A549 (cell line): ENCODE results near the gene UROC1. TPM values are rescaled to one million over a fixed set of nuclear protein-coding genes. Genes with fewer than 3 reads are reported as not detected.

ENCODE experiments used
- ATAC-seq, 2 experiments: fragments of 200-7000 bp in 1 of 2; fragments of >200 bp in 1 of 2; cut with Nextera tagmentation in 1 of 2; cut with Tn5 transposase in 1 of 2; 3 replicates each; pipeline versions ENCODE4 v1.8.0 to v1.9.1; 2018 to 2020; ENCODE audit warnings: mild to moderate bottlenecking in 1 of 2, moderate library complexity in 1 of 2
- CTCF ChIA-PET: fragments of 300-600 bp; sonication (Branson Sonifier 250); formaldehyde crosslinking; extraction: SDS; loops from one replicate; lab custom pipeline; 2021; ENCODE audit warnings: antibody characterized with exemption, inconsistent platforms; lab: Yijun Ruan, JAX
- POLR2A ChIA-PET: fragments of 350-600 bp; formaldehyde crosslinking; extraction: SDS; loops from one replicate; lab custom pipeline; 2021; ENCODE audit warnings: antibody characterized with exemption, inconsistent platforms; lab: Yijun Ruan, JAX
- DNase-seq, 2 experiments: peaks; one replicate each; pipeline versions ENCODE4 v3.0.0 to v3.0.0-alpha.2; 2011 to 2016; ENCODE audit warnings: low read depth in 1 of 2, low spot score in 1 of 2
- FAIRE-seq: peaks from 2 replicates; lab custom pipeline; 2011; peaks lifted over from hg19 to GRCh38; lab: Jason Lieb, UNC
- H3K27ac ChIP-seq, 2 experiments: fragments of >200 bp; sonication (Bioruptor Twin); formaldehyde crosslinking; 3 replicates each; pipeline ENCODE4 v1.5.1; 2016 to 2017
- H3K4me1 ChIP-seq: fragments of >200 bp; sonication (Bioruptor Twin); formaldehyde crosslinking; 3 replicates; pipeline ENCODE4 v1.6.1; 2016
- H3K4me2 ChIP-seq: fragments of >200 bp; sonication (Bioruptor Twin); formaldehyde crosslinking; 3 replicates; pipeline ENCODE4 v1.6.1; 2016
- H3K4me3 ChIP-seq: fragments of >200 bp; sonication (Bioruptor Twin); formaldehyde crosslinking; 3 replicates; pipeline ENCODE4 v1.5.1; 2016
- H3K9me3 ChIP-seq: fragments of >200 bp; sonication (Bioruptor Twin); formaldehyde crosslinking; 3 replicates; pipeline ENCODE4 v1.6.1; 2016
- ATOH8 ChIP-seq: fragments of 250-450 bp; sonication (Bioruptor Pico); IDR thresholded peaks from 2 replicates; pipeline ENCODE4 v1.5.0; 2020; ENCODE audit warnings: low read depth, mild to moderate bottlenecking, moderate library complexity
- BHLHE40 ChIP-seq: IDR thresholded peaks from 2 replicates; pipeline ENCODE4 v1.6.1; 2012; ENCODE audit warnings: low read depth, low read length, inconsistent platforms
- CHD4 ChIP-seq: fragments of 200-600 bp; sonication (generic); IDR thresholded peaks from 2 replicates; pipeline ENCODE4 v1.6.1; 2016; ENCODE audit warnings: antibody characterized with exemption, mild to moderate bottlenecking, borderline replicate concordance
- EHMT2 ChIP-seq: fragments of 200-600 bp; sonication (generic); IDR thresholded peaks from 2 replicates; pipeline ENCODE4 v1.6.1; 2016; ENCODE audit warnings: antibody characterized with exemption, low read depth, mild to moderate bottlenecking, moderate library complexity
- ELK1 ChIP-seq: fragments of 150-350 bp; IDR thresholded peaks from 2 replicates; pipeline ENCODE4 v1.6.1; 2014; ENCODE audit warnings: low read depth, mild to moderate bottlenecking, low read length
- EP300 ChIP-seq, 2 experiments: fragments of >200 bp; sonication (Bioruptor Twin); formaldehyde crosslinking; IDR thresholded peaks; 2 replicates in 1 of 2; 3 replicates in 1 of 2; pipeline ENCODE4 v1.6.1; 2016 to 2017
- ESRRA ChIP-seq: fragments of 150-350 bp; IDR thresholded peaks from 2 replicates; pipeline ENCODE4 v1.6.1; 2014; ENCODE audit warnings: mild to moderate bottlenecking, low read length, borderline replicate concordance
- HES2 ChIP-seq: fragments of >200 bp; sonication (Bioruptor Twin); formaldehyde crosslinking; IDR thresholded peaks from 2 replicates; pipeline ENCODE4 v1.6.1; 2016
- HEYL ChIP-seq: fragments of 250-450 bp; sonication (Bioruptor Pico); IDR thresholded peaks from 2 replicates; pipeline ENCODE4 v1.8.0; 2021; ENCODE audit warnings: mild to moderate bottlenecking, moderate library complexity
- HOXB13 ChIP-seq: fragments of 250-450 bp; sonication (Bioruptor Pico); IDR thresholded peaks from 2 replicates; pipeline ENCODE4 v1.5.0; 2020; ENCODE audit warnings: low read depth, mild to moderate bottlenecking, moderate library complexity
- HOXB5 ChIP-seq: fragments of 250-450 bp; sonication (Bioruptor Pico); IDR thresholded peaks from 2 replicates; pipeline ENCODE4 v1.5.0; 2020; ENCODE audit warnings: mild to moderate bottlenecking, moderate library complexity
- KDM5A ChIP-seq: fragments of 200-600 bp; sonication (generic); IDR thresholded peaks from 2 replicates; pipeline ENCODE4 v1.6.1; 2016; ENCODE audit warnings: antibody characterized with exemption, mild to moderate bottlenecking
- MAZ ChIP-seq: fragments of 150-350 bp; IDR thresholded peaks from 2 replicates; pipeline ENCODE4 v1.6.1; 2014; ENCODE audit warnings: antibody characterized with exemption, low read depth, low read length, borderline replicate concordance
- MYC ChIP-seq: IDR thresholded peaks from 2 replicates; pipeline ENCODE4 v1.6.1; 2012; ENCODE audit warnings: mild to moderate bottlenecking, inconsistent platforms, low read length, improper control_type of control experiment, borderline replicate concordance
- NPAS2 ChIP-seq: fragments of 250-450 bp; sonication (Bioruptor Pico); IDR thresholded peaks from 2 replicates; pipeline ENCODE4 v1.8.0; 2022; ENCODE audit warnings: mild to moderate bottlenecking, moderate library complexity, borderline replicate concordance
- PHF8 ChIP-seq: fragments of 200-600 bp; sonication (generic); IDR thresholded peaks from 2 replicates; pipeline ENCODE4 v1.6.1; 2016; ENCODE audit warnings: low read depth, mild to moderate bottlenecking, antibody characterized with exemption, moderate library complexity, borderline replicate concordance
- POLR2A ChIP-seq: IDR thresholded peaks from 2 replicates; pipeline ENCODE4 v1.6.1; 2012; ENCODE audit warnings: mild to moderate bottlenecking, low read length
- RAD21 ChIP-seq, 2 experiments: fragments of >200 bp in 1 of 2; sonication (Bioruptor Twin) in 1 of 2; formaldehyde crosslinking in 1 of 2; IDR thresholded peaks in 1 of 2; conservative IDR thresholded peaks in 1 of 2; 2 replicates in 1 of 2; 3 replicates in 1 of 2; pipeline ENCODE4 v1.6.1; 2012 to 2018; ENCODE audit warnings: inconsistent platforms in 1 of 2
- RCOR1 ChIP-seq: fragments of 150-350 bp; IDR thresholded peaks from 2 replicates; pipeline ENCODE4 v1.6.1; 2014; ENCODE audit warnings: antibody characterized with exemption, low read length, low read depth
- TP53 ChIP-seq: fragments of 250-450 bp; sonication (Bioruptor Pico); IDR thresholded peaks from 2 replicates; pipeline ENCODE4 v1.5.0; 2021; ENCODE audit warnings: mild to moderate bottlenecking, moderate library complexity
- ZC3H11A ChIP-seq: fragments of 450-650 bp; IDR thresholded peaks from 2 replicates; pipeline ENCODE4 v1.6.1; 2014; ENCODE audit warnings: antibody characterized with exemption, mild to moderate bottlenecking
- ZSCAN20 ChIP-seq: fragments of 250-450 bp; sonication (Bioruptor Pico); IDR thresholded peaks from 2 replicates; pipeline ENCODE4 v1.8.0; 2022; ENCODE audit warnings: mild to moderate bottlenecking, moderate library complexity
- WGBS: methylation state at CpG from one replicate; pipeline ENCODE4 v1.1.6; 2017; ENCODE audit errors: missing lambda C conversion rate; 5-methylcytosine and 5-hydroxymethylcytosine counted together
- polyA plus RNA-seq, 4 experiments: library from polyadenylated mRNA; depleted of rRNA in 3 of 4; stranded (reverse); fragments of >200 nt; fragmentation: RNase III in 1 of 4; extraction: RNeasy Plus Mini Kit Qiagen cat#74134 plus additional on column Dnase treatment in 1 of 4; gene quantifications; 2 replicates in 3 of 4; 3 replicates in 1 of 4; pipeline ENCODE4 v1.2.3, GENCODE V29; 2011 to 2017

Gene UROC1
- polyA plus RNA-seq, 2 of the 4 experiments (the other 2 are of a cell fraction), result not detected

GRCh38 chr3:126434264-126434590 is 83.3 kb downstream of the UROC1 start:
- Histone ChIP-seq H3K9me3 (no peaks in the 10 kb centered on the region), H3K4me1 (no peaks in the 10 kb centered on the region), H3K4me2 (no peak overlapping the region), H3K4me3 (no peak overlapping the region), H3K27ac (no peak overlapping the region)
- FAIRE-seq, result no peak
- ChIA-PET POLR2A (no interaction called here), CTCF (no interaction called here)
- TF ChIP-seq ELK1 (no peak), CHD4 (no peak), ZSCAN20 (CRISPR knock-in tag) (no peak), HEYL (no peak), HOXB13 (CRISPR knock-in tag) (no peak), ATOH8 (CRISPR knock-in tag) (no peak), EHMT2 (no peak)
- no peak for DNase-seq
- 97% methylated on average over 6 of the region's 6 CpGs for WGBS
- ATAC-seq, result no peak

GRCh38 chr3:126433496-126434263 is 83.9 kb downstream of the UROC1 start:
- H3K4me1 ChIP-seq, result no peaks in the 10 kb centered on the region
- no peaks in the 10 kb centered on the region for H3K9me3 ChIP-seq
- WGBS, result 70% methylated on average over 5 of the region's 13 CpGs
- DNase-seq (no peak), ATAC-seq (no peak), FAIRE-seq (no peak)
- no peak overlapping the region for H3K4me2 ChIP-seq
- ChIA-PET POLR2A (no interaction called here), CTCF (no interaction called here)
- no peak overlapping the region for H3K27ac ChIP-seq
- no peak overlapping the region for H3K4me3 ChIP-seq
- TF ChIP-seq MAZ, result no peak
- no peak for TF ChIP-seq PHF8
- TF ChIP-seq NPAS2, result no peak

GRCh38 chr3:126433105-126433430 is 84.5 kb downstream of the UROC1 start:
- ChIA-PET POLR2A (no interaction called here), CTCF (no interaction called here)
- H3K4me1 ChIP-seq, result no peaks in the 10 kb centered on the region
- H3K4me3 ChIP-seq, result no peak overlapping the region
- H3K9me3 ChIP-seq, result no peaks in the 10 kb centered on the region
- TF ChIP-seq RCOR1 (no peak), RAD21 (conservative IDR thresholded peaks at IDR 0.05 in 1 of 2, IDR thresholded peaks at IDR 0.05 in 1 of 2) (no peak), EP300 (IDR thresholded peaks at IDR 0.05) (no peak), BHLHE40 (no peak), ESRRA (no peak), POLR2A (no peak), HOXB13 (CRISPR knock-in tag) (no peak), ZSCAN20 (CRISPR knock-in tag) (no peak), KDM5A (no peak), PHF8 (no peak), ELK1 (no peak), ZC3H11A (no peak), HOXB5 (CRISPR knock-in tag) (no peak), HES2 (no peak), MYC (no peak), HEYL (no peak), TP53 (CRISPR knock-in tag) (no peak), CHD4 (no peak)
- DNase-seq (no peak), ATAC-seq (no peak), FAIRE-seq (no peak)
- H3K27ac ChIP-seq, result no peak overlapping the region
- WGBS, result 89% methylated on average over 6 of the region's 6 CpGs
- no peak overlapping the region for H3K4me2 ChIP-seq
